GM18909 (cell line): ENCODE measurements around the gene TBC1D21.

Source experiments
- ATAC-seq: cut with Tn5 transposase; IDR thresholded peaks from one replicate; pipeline ENCODE4 v1.9.1; 2021; ENCODE audit warnings: mild to moderate bottlenecking; ENCODE audit not compliant: unreplicated experiment, poor library complexity

TBC1D21 gene

GRCh38 chr15:73873456-73873855 is at the start of gene TBC1D21:
TSS of gene TBC1D21 (plus strand) at chr15:73873564. CDS start at chr15:73873710, 146 bp downstream.
- no peak for ATAC-seq

- no peak for ATAC-seq
Measured at GRCh38 chr15:73826711-73827251, 46.6 kb upstream of the TBC1D21 start.

DNA sequence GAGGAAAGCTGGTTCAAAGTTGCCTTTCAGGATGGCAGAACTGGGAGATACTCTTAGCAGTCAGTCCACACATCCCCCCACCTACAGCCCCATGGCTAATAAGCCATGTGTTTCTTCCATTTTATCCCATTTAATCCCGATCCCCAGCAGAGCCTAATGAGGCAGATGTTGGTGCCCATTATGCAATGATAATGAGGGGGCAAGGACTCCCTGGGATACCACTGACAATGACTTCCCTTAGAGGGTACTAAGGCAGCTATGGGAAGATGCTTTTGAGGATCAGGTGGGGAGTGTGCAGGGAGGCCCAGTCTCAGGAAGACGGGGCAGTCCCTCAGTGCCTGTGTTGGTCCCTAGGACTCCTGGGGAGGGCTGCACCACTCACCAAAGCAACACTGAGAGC is 43.8 kb upstream of the TBC1D21 start:
- ATAC-seq: no peak

DNA sequence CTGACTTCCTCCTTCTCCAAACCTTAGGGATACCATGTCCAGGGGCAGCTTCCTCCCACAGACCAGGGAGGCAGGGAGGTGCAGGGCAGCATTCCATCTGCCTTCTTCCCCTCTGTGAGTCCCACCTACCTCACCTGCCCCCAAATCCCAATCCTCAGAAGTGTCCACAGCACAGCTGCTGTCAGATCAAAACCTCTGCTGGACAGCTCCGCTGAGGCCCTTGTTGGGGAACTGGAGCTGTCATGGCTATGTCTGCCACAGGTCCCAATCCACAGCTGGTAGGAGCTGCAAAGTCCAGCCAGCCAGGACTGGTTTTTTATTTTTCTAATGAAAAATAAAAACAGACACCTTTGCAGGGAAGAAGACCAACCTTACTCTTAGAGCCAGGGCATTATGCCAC is 40.7 kb upstream of the TBC1D21 start:
- no peak for ATAC-seq

DNA sequence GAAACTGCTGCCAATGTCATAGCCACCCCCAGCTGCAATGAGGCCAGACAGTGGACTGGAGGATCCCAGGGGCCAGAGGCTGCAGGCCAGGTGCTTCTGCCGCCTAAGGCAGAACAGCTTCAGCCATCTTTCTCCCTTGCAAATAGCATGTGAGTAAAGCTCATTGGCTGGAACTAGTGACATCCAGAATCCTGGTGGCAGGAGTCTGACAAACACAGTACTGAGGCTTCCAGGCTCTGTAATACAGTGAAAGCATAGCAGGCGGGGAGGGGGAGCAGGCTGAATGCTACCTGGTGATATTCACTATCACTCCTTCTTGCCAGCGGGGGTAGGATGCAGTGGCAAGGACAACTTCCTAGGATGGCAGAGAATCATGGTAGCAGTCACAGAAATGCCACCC is 36.5 kb upstream of the TBC1D21 start:
- ATAC-seq: no peak

DNA sequence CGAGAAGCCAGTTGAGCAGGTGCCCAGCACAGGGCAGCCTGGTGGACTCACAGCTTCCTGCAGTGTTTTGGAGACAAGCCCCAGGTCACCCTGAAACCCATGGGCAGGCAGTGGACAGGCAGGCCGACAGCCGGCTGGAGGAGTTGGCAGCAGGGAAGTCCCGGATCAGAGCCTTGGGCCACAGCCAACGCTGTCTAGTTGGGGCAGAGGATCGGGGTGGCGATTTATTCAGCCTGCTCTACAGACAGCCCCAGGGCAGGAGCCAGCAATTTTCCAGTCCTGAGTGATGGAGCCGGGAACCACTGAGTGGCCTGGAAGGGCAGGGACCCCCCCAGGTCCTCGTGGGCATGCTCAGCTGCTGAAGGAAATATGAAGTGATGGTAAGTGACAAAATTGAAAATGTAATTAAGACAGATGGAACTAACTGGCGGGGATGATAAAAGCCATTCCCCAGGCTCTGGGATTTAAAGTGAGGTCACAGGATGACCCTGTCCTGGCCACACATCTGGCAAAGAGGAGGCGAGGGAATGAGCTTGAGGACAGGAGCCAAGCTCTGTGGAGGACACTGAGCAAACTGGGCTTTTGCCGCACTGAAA is 34.4 kb upstream of the TBC1D21 start:
- ATAC-seq: no peak

- no peak for ATAC-seq
Measured at GRCh38 chr15:73839699-73840377, 33.5 kb upstream of the TBC1D21 start.

- no peak for ATAC-seq
Measured at GRCh38 chr15:73840771-73841170, 32.6 kb upstream of the TBC1D21 start.

GRCh38 chr15:73841756-73842725 is 31.3 kb upstream of the TBC1D21 start:
- ATAC-seq: no peak

DNA sequence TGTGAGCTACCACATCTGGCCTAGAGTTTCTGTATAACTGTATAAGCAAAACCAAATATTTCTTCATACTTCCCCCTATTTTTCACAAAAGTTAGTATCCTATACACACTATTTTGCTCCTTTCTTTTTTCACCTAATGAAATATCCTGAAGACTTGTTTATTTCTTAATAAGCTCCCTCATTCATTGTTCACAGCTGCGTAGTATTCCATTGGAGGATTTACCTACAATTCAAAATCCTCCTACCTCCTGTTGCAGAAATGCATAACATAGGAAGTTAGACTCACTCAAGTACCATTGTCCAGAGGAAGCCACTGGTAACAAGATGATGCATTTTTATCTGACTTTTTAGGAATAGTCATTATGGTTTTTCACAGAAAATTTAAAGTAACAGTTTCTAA is 29.6 kb upstream of the TBC1D21 start:
- no peak for ATAC-seq

- no peak for ATAC-seq
Measured at GRCh38 chr15:73844356-73844755, 29.0 kb upstream of the TBC1D21 start.

GRCh38 chr15:73845507-73845906 is 27.9 kb upstream of the TBC1D21 start:
- ATAC-seq: no peak

DNA sequence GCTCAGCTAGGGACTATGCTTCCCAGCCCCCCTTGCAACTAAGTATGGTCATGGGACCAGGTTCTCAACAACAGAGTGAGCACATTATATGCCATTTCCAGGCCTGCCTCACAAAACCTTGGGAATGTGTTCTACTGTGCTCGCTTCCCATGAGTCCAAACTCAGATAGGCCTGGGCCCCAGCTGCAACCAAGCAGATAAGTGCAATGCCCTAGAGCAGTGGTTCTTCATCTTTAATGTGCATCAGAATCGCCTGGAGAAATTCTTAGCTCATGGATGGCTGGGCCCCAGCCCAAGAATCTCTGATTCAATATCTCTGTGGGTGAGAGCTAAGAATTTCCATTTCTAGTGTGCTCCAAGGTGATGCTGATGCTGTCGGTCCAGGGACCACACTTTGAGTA is 27.5 kb upstream of the TBC1D21 start:
- no peak for ATAC-seq

- ATAC-seq: no peak
Measured at GRCh38 chr15:73849641-73850040, 23.7 kb upstream of the TBC1D21 start.

DNA sequence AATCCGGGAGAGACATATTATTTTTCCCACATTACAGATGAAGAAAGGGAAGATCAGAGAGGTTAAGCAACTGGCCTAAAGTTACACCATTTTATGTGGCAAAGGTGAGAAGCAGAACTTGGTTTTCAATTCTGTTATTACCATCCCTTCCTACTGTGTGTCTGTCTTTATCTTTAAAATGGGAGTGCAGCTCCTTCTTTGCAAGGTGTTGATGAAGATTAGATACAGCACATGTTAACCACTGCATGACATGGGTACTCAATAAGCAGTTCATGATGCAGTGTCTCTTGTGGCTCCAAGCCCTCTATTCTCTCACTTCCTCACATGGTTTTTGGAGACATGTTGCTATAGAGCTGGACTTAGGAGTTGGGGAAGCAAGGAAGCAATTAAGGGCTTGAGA is 23.1 kb upstream of the TBC1D21 start:
- ATAC-seq: no peak

GRCh38 chr15:73851689-73852088 is 21.7 kb upstream of the TBC1D21 start:
- ATAC-seq: no peak

- ATAC-seq: no peak
Measured at GRCh38 chr15:73852507-73852906, 20.9 kb upstream of the TBC1D21 start.

DNA sequence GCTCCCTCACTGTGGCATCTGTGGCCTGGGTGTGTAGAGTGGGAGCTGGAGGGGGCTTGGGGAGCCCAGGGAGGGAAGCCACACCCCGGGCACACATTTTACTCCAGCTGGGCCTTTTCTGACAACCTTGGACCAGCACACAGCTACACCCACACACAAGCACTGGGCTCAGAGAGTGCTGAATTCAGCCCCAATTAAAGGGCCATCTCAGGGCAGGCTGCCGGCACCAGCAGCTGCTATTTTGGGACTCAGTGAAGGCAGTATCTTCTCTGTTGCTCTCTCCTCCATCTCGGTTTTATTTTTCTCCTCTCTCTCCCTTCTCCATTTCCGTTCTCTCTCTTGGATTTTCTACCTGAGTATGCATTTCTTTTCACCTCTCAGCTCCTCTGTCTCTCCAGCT is 19.1 kb upstream of the TBC1D21 start:
- no peak for ATAC-seq

GRCh38 chr15:73856458-73857192 is 16.7 kb upstream of the TBC1D21 start:
- no peak for ATAC-seq
